ENCODE data around the gene INPP5F. TPM values are rescaled to one million over a fixed set of nuclear protein-coding genes. Genes with fewer than 3 reads are reported as not detected.

The INPP5F gene
- total RNA-seq, 1 donor from 2014 or later: 15.3 TPM

- Histone ChIP-seq H3K27me3 (ENCODE audit: control insufficient read depth, insufficient read depth, low read length) (no peaks in the 10 kb centered on the region), H3K4me3 (ENCODE audit: low read depth, low read length) (no peak overlapping the region), H3K36me3 (ENCODE audit: control insufficient read depth, insufficient read depth, low read length) (no peaks in the 10 kb centered on the region)
- no peak for TF ChIP-seq CTCF (IDR thresholded peaks at IDR 0.05; ENCODE audit: insufficient read depth, low read length, poor library complexity, severe bottlenecking)
- DNase-seq (ENCODE audit: low read depth): no peak
Measured at GRCh38 chr10:119761106-119761505, 35.3 kb downstream of the INPP5F start.

GRCh38 chr10:119762035-119762434 lies 36.2 kb downstream of the INPP5F start:
- H3K27me3 ChIP-seq (ENCODE audit: control insufficient read depth, insufficient read depth, low read length): no peaks in the 10 kb centered on the region
- no peak for TF ChIP-seq CTCF (IDR thresholded peaks at IDR 0.05; ENCODE audit: insufficient read depth, low read length, poor library complexity, severe bottlenecking)
- no peaks in the 10 kb centered on the region for H3K36me3 ChIP-seq (ENCODE audit: control insufficient read depth, insufficient read depth, low read length)
- no peak for DNase-seq (ENCODE audit: low read depth)
- no peak overlapping the region for H3K4me3 ChIP-seq (ENCODE audit: low read depth, low read length)

- DNase-seq (ENCODE audit: low read depth): no peak
- no peaks in the 10 kb centered on the region for H3K36me3 ChIP-seq (ENCODE audit: control insufficient read depth, insufficient read depth, low read length)
- no peak for TF ChIP-seq CTCF (IDR thresholded peaks at IDR 0.05; ENCODE audit: insufficient read depth, low read length, poor library complexity, severe bottlenecking)
- no peak overlapping the region for H3K4me3 ChIP-seq (ENCODE audit: low read depth, low read length)
- no peaks in the 10 kb centered on the region for H3K27me3 ChIP-seq (ENCODE audit: control insufficient read depth, insufficient read depth, low read length)
Measured at GRCh38 chr10:119762805-119763798, 37.3 kb downstream of the INPP5F start.

GRCh38 chr10:119768455-119769094 lies 42.7 kb downstream of the INPP5F start:
- no peaks in the 10 kb centered on the region for H3K27me3 ChIP-seq (ENCODE audit: control insufficient read depth, insufficient read depth, low read length)
- no peak overlapping the region for H3K4me3 ChIP-seq (ENCODE audit: low read depth, low read length)
- no peaks in the 10 kb centered on the region for H3K36me3 ChIP-seq (ENCODE audit: control insufficient read depth, insufficient read depth, low read length)
- no peak for TF ChIP-seq CTCF (IDR thresholded peaks at IDR 0.05; ENCODE audit: insufficient read depth, low read length, poor library complexity, severe bottlenecking)
- no peak for DNase-seq (ENCODE audit: low read depth)

GRCh38 chr10:119769886-119770285 lies 44.0 kb downstream of the INPP5F start:
- Histone ChIP-seq H3K4me3 (ENCODE audit: low read depth, low read length) (no peak overlapping the region), H3K36me3 (ENCODE audit: control insufficient read depth, insufficient read depth, low read length) (no peaks in the 10 kb centered on the region), H3K27me3 (ENCODE audit: control insufficient read depth, insufficient read depth, low read length) (no peaks in the 10 kb centered on the region)
- no peak for TF ChIP-seq CTCF (IDR thresholded peaks at IDR 0.05; ENCODE audit: insufficient read depth, low read length, poor library complexity, severe bottlenecking)
- no peak for DNase-seq (ENCODE audit: low read depth)
